Measurements from ENCODE around the gene TCEA3.

The TCEA3 gene

DNA sequence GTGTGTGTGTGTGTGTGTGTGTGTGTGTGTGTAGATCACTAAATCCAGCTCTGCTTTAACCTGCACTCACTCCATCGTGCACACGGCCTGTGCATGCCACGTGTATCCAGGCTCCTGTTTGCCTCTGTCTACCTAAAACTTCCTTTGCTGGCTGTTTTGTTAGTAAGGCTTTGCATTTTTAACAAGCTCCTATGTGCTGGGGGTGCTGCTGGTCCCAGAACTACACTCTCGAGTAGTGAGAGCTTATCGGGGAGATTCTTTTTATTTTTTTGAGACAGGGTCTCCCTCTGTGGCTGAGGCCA, 596 bp upstream of the TCEA3 start:
- Histone ChIP-seq H3K14ac (ENCODE audit: low read length in 2 of 2) (peak overlapping the region in 1 of 2 experiments; percentile 26), H3K4me2 (ENCODE audit: low read length, poor library complexity, severe bottlenecking) (peak overlapping the region; percentile 89), H3K9me3 (ENCODE audit: control insufficient read depth, low read length) (no peaks in the 10 kb centered on the region), H3K18ac (ENCODE audit: low read depth in 1 of 2, low read length in 2 of 2) (peak overlapping the region; percentile 63 to 97), H3K27ac (ENCODE audit: low read length, poor library complexity, severe bottlenecking) (no peak overlapping the region), H3K36me3 (ENCODE audit: control insufficient read depth in 1 of 2, insufficient read depth in 2 of 2, low read depth in 1 of 2, low read length in 2 of 2) (peaks cover 7 to 40% of the 10 kb centered on the region in 2 experiments), H3K27me3 (ENCODE audit: control insufficient read depth in 1 of 2, insufficient read depth in 1 of 2, low read length in 2 of 2) (no peaks in the 10 kb centered on the region), H3K9ac (ENCODE audit: low read length) (peak overlapping the region; percentile 75), H2BK5ac (ENCODE audit: low read depth, low read length, poor library complexity, severe bottlenecking) (no peak overlapping the region), H2BK12ac (ENCODE audit: low read length in 2 of 2) (peak overlapping the region; percentile 28 to 96), H2AK5ac (ENCODE audit: low read length, severe bottlenecking) (no peak overlapping the region), H4K8ac (ENCODE audit: low read length) (peak overlapping the region; percentile 74), H3K79me1 (replicated peaks; ENCODE audit: low read length, poor library complexity, severe bottlenecking) (peaks cover 2% of the 10 kb centered on the region), H3K4ac (ENCODE audit: low read depth in 1 of 2, low read length in 2 of 2) (peak overlapping the region; percentile 63 to 84), H2BK15ac (ENCODE audit: low read depth, poor library complexity, severe bottlenecking) (peak overlapping the region; percentile 71), H3K4me3 (ENCODE audit: insufficient read depth in 1 of 2, low read depth in 1 of 2, low read length in 2 of 2) (peak overlapping the region; percentile 38 to 54), H3K23ac (ENCODE audit: low read length in 2 of 2) (peak overlapping the region in 1 of 2 experiments; percentile 70), H4K91ac (ENCODE audit: low read length) (peak overlapping the region; percentile 81), H3K4me1 (ENCODE audit: control insufficient read depth, insufficient read depth, low read depth, low read length) (peaks cover 25% of the 10 kb centered on the region), H2BK120ac (ENCODE audit: low read depth, low read length) (peak overlapping the region; percentile 96), H2AFZ (ENCODE audit: low read depth, low read length) (peak overlapping the region; percentile 19)
- WGBS = 70% methylated on average over 3 of the region's 5 CpGs
- DNase-seq = peak; percentile 30

DNA sequence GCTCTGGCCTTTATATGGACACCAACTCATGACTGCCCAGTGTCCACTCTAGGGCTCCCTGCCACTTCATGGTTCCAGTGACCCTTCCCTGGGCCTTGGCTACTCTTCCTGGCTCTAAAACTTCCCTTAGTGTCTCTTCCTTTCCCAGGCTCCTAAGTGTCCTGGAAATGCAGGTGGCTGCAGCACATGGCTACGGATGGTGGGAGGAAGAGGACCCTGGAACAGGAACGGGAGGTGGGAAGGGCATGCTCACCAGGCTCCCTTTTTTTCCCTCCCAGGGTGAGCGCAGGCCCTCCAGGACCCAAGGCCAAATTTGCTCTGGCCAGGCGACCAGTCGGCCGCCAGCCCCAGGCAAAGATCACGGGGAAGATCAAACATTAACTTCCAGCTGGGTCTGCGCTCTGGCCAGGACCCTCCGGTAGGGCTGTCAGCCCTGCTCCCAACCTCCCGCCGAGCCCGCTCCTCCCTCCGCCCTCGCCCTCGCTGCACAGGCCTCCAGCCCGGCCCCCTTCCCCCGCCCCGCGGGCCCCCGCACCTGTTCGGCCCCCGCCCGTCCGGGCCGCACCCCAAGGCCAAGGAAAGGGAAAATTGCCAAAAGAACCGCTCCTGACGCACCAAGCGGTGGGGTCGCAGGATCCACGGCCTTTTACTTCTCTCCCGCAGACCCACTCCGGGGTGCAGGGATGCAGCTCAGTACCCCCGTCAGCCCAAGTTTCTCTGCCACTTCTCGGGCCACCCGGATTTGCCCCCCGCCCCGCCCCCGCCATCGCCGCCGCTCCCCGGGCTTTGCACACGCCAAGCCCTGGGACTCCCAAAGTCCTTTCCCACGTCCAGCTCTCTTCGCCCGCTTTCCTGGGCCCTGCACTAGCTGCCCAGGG, 894 bp downstream of the TCEA3 start:
- Histone ChIP-seq H3K36me3 (ENCODE audit: control insufficient read depth in 1 of 2, insufficient read depth in 2 of 2, low read depth in 1 of 2, low read length in 2 of 2) (peaks cover 2 to 25% of the 10 kb centered on the region in 2 experiments), H2AFZ (ENCODE audit: low read depth, low read length) (peak overlapping the region; percentile 46), H3K27me3 (ENCODE audit: control insufficient read depth in 1 of 2, insufficient read depth in 1 of 2, low read length in 2 of 2) (no peaks in the 10 kb centered on the region), H3K79me1 (replicated peaks; ENCODE audit: low read length, poor library complexity, severe bottlenecking) (peaks cover 2% of the 10 kb centered on the region), H3K27ac (ENCODE audit: low read length, poor library complexity, severe bottlenecking) (peak overlapping the region; percentile 8), H3K9me3 (ENCODE audit: control insufficient read depth, low read length) (no peaks in the 10 kb centered on the region), H2AK5ac (ENCODE audit: low read length, severe bottlenecking) (no peak overlapping the region), H2BK5ac (ENCODE audit: low read depth, low read length, poor library complexity, severe bottlenecking) (no peak overlapping the region), H2BK12ac (ENCODE audit: low read length in 2 of 2) (peak overlapping the region in 1 of 2 experiments; percentile 74), H3K4me2 (ENCODE audit: low read length, poor library complexity, severe bottlenecking) (peak overlapping the region; percentile 96), H4K8ac (ENCODE audit: low read length) (peak overlapping the region; percentile 95), H3K4me1 (ENCODE audit: control insufficient read depth, insufficient read depth, low read depth, low read length) (peaks cover 31% of the 10 kb centered on the region), H3K14ac (ENCODE audit: low read length in 2 of 2) (peak overlapping the region in 1 of 2 experiments; percentile 95), H2BK15ac (ENCODE audit: low read depth, poor library complexity, severe bottlenecking) (peak overlapping the region; percentile 96), H3K23ac (ENCODE audit: low read length in 2 of 2) (peak overlapping the region in 1 of 2 experiments; percentile 63), H3K9ac (ENCODE audit: low read length) (peak overlapping the region; percentile 52), H3K18ac (ENCODE audit: low read depth in 1 of 2, low read length in 2 of 2) (peak overlapping the region; percentile 77 to 88), H3K4me3 (ENCODE audit: insufficient read depth in 1 of 2, low read depth in 1 of 2, low read length in 2 of 2) (peak overlapping the region; percentile 70 to 81), H3K4ac (ENCODE audit: low read depth in 1 of 2, low read length in 2 of 2) (peak overlapping the region; percentile 91), H2BK120ac (ENCODE audit: low read depth, low read length) (peak overlapping the region; percentile 96), H4K91ac (ENCODE audit: low read length) (peak overlapping the region; percentile 90)
- peak; percentile 37 for DNase-seq
- 14% methylated on average over 42 of the region's 46 CpGs for WGBS

DNA sequence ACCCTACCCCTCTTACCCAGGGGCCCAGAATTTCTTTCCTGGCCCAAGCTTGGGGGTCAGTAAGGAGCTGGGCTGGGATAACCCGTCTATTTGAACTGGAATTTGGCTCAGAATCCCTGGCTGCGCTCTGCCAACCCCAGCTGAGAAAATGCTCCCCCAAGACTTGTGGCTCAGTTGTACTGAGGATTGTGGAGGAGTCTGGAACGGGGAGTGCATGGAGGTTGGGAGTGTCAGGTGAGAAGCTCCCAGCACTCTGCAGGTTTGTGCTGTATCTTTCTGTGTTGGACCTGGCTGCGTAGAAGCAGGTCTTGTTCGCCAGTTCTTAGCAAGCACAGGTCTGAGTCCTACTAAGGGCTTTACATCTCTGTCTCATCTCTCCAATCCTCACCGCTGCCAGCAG, 1.6 kb downstream of the TCEA3 start:
- peaks cover 32% of the 10 kb centered on the region for H3K4me1 ChIP-seq (ENCODE audit: control insufficient read depth, insufficient read depth, low read depth, low read length)
- no peak for DNase-seq
- peak overlapping the region; percentile 52 for H3K9ac ChIP-seq (ENCODE audit: low read length)
- no peak overlapping the region for H3K23ac ChIP-seq (ENCODE audit: low read length in 2 of 2)
- no peak overlapping the region for H2AK5ac ChIP-seq (ENCODE audit: low read length, severe bottlenecking)
- H3K4me3 ChIP-seq (ENCODE audit: insufficient read depth in 1 of 2, low read depth in 1 of 2, low read length in 2 of 2) = peak overlapping the region in 1 of 2 experiments; percentile 69
- H3K79me1 ChIP-seq (replicated peaks; ENCODE audit: low read length, poor library complexity, severe bottlenecking) = peaks cover 2% of the 10 kb centered on the region
- H3K18ac ChIP-seq (ENCODE audit: low read depth in 1 of 2, low read length in 2 of 2) = peak overlapping the region; percentile 58 to 76
- 91% methylated on average over 5 of the region's 6 CpGs for WGBS
- peak overlapping the region; percentile 35 for H2BK120ac ChIP-seq (ENCODE audit: low read depth, low read length)
- H3K4ac ChIP-seq (ENCODE audit: low read depth in 1 of 2, low read length in 2 of 2) = peak overlapping the region; percentile 77 to 91
- peak overlapping the region; percentile 20 for H4K91ac ChIP-seq (ENCODE audit: low read length)
- H4K8ac ChIP-seq (ENCODE audit: low read length) = peak overlapping the region; percentile 85
- peak overlapping the region; percentile 8 for H3K27ac ChIP-seq (ENCODE audit: low read length, poor library complexity, severe bottlenecking)
- no peak overlapping the region for H2BK5ac ChIP-seq (ENCODE audit: low read depth, low read length, poor library complexity, severe bottlenecking)
- peak overlapping the region; percentile 76 to 83 for H2BK12ac ChIP-seq (ENCODE audit: low read length in 2 of 2)
- H2BK15ac ChIP-seq (ENCODE audit: low read depth, poor library complexity, severe bottlenecking) = peak overlapping the region; percentile 37
- H3K27me3 ChIP-seq (ENCODE audit: control insufficient read depth in 1 of 2, insufficient read depth in 1 of 2, low read length in 2 of 2) = no peaks in the 10 kb centered on the region
- H3K36me3 ChIP-seq (ENCODE audit: control insufficient read depth in 1 of 2, insufficient read depth in 2 of 2, low read depth in 1 of 2, low read length in 2 of 2) = peaks cover 2 to 18% of the 10 kb centered on the region in 2 experiments
- H2AFZ ChIP-seq (ENCODE audit: low read depth, low read length) = no peak overlapping the region
- H3K4me2 ChIP-seq (ENCODE audit: low read length, poor library complexity, severe bottlenecking) = no peak overlapping the region
- H3K9me3 ChIP-seq (ENCODE audit: control insufficient read depth, low read length) = no peaks in the 10 kb centered on the region
- peak overlapping the region in 1 of 2 experiments; percentile 31 for H3K14ac ChIP-seq (ENCODE audit: low read length in 2 of 2)

DNA sequence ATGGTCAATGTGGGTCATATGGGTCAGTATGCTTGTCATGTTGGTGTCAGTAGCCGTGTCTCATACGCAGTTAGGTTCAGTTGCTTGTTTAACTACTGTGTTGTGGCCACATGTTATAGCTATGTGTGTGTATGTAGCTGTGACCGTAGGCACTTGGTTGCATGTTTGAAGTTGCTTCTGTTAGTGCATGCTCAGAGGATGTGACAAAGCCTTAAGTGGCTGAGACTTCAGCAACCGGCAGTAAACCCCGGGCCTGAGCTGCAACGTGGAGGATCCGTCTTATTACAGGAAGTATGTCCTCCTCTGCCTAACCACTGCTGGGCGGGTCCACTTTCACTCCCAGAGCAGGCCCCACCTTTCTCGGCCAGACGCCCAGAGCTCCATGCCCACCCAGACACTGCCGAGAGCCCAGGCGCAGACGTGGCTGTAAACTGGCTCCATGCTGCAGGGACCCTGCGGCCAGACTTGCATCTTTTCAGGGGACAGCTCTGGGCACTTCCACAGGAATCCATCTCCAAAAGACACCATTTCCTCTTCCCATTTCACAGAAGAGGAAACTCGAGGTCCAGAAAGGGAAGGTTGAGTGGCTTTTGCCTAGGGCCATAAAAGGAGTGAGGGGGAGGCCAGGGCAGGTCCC, 2.2 kb downstream of the TCEA3 start:
- no peak overlapping the region for H2AK5ac ChIP-seq (ENCODE audit: low read length, severe bottlenecking)

More for the DNA sequence above, 2.2 kb downstream of the TCEA3 start:
- Histone ChIP-seq H3K36me3 (ENCODE audit: control insufficient read depth in 1 of 2, insufficient read depth in 2 of 2, low read depth in 1 of 2, low read length in 2 of 2) (peaks cover 2 to 16% of the 10 kb centered on the region in 2 experiments), H3K27me3 (ENCODE audit: control insufficient read depth in 1 of 2, insufficient read depth in 1 of 2, low read length in 2 of 2) (no peaks in the 10 kb centered on the region), H2AFZ (ENCODE audit: low read depth, low read length) (peak overlapping the region; percentile 0), H3K4me1 (ENCODE audit: control insufficient read depth, insufficient read depth, low read depth, low read length) (peaks cover 32% of the 10 kb centered on the region), H3K14ac (ENCODE audit: low read length in 2 of 2) (peak overlapping the region in 1 of 2 experiments; percentile 4), H3K23ac (ENCODE audit: low read length in 2 of 2) (no peak overlapping the region), H3K27ac (ENCODE audit: low read length, poor library complexity, severe bottlenecking) (no peak overlapping the region), H4K8ac (ENCODE audit: low read length) (peak overlapping the region; percentile 85), H4K91ac (ENCODE audit: low read length) (peak overlapping the region; percentile 20), H2BK12ac (ENCODE audit: low read length in 2 of 2) (peak overlapping the region; percentile 49 to 83), H2BK5ac (ENCODE audit: low read depth, low read length, poor library complexity, severe bottlenecking) (no peak overlapping the region), H2BK120ac (ENCODE audit: low read depth, low read length) (peak overlapping the region; percentile 40), H3K4me3 (ENCODE audit: insufficient read depth in 1 of 2, low read depth in 1 of 2, low read length in 2 of 2) (peak overlapping the region in 1 of 2 experiments; percentile 52), H3K79me1 (replicated peaks; ENCODE audit: low read length, poor library complexity, severe bottlenecking) (peaks cover 2% of the 10 kb centered on the region), H2BK15ac (ENCODE audit: low read depth, poor library complexity, severe bottlenecking) (peak overlapping the region; percentile 37), H3K9me3 (ENCODE audit: control insufficient read depth, low read length) (no peaks in the 10 kb centered on the region), H3K4me2 (ENCODE audit: low read length, poor library complexity, severe bottlenecking) (no peak overlapping the region), H3K18ac (ENCODE audit: low read depth in 1 of 2, low read length in 2 of 2) (peak overlapping the region; percentile 58 to 90), H3K4ac (ENCODE audit: low read depth in 1 of 2, low read length in 2 of 2) (peak overlapping the region; percentile 77 to 91), H3K9ac (ENCODE audit: low read length) (peak overlapping the region; percentile 52)
- WGBS = 11% methylated on average over 13 of the region's 15 CpGs
- DNase-seq = peak; percentile 90

Measured in mesenchymal stem cell (in vitro differentiated cells and primary cell).